H1 (cell line): ENCODE measurements around the gene ABHD16B. TPM values are rescaled to one million over a fixed set of nuclear protein-coding genes. Genes with fewer than 3 reads are reported as not detected.

ENCODE experiments used
- CHD7 ChIP-seq: fragments of 300-600 bp; sonication (generic); IDR thresholded peaks from 2 replicates; pipeline ENCODE4 v1.7.1; 2012; ENCODE audit warnings: low read length, moderate library complexity, mild to moderate bottlenecking, inconsistent platforms; ENCODE audit not compliant: insufficient replicate concordance
- CREB1 ChIP-seq: IDR thresholded peaks from 2 replicates; pipeline ENCODE4 v1.6.1; 2012; ENCODE audit warnings: inconsistent platforms
- CTCF ChIP-seq, 3 experiments: IDR thresholded peaks; 1 replicate in 2 of 3; 2 replicates in 1 of 3; pipeline versions ENCODE4 v1.5.1 to v1.6.1; 2011; ENCODE audit warnings: low read length in 3 of 3, mild to moderate bottlenecking in 3 of 3, inconsistent platforms in 2 of 3, low read depth in 1 of 3, moderate library complexity in 1 of 3; ENCODE audit not compliant: insufficient read depth in 1 of 3; ENCODE audit errors: control extremely low read depth in 1 of 3
- RFX5 ChIP-seq: IDR thresholded peaks from 2 replicates; pipeline ENCODE4 v1.6.1; 2011; ENCODE audit warnings: low read depth, low read length, improper control_type of control experiment, borderline replicate concordance
- USF2 ChIP-seq: IDR thresholded peaks from 2 replicates; pipeline ENCODE4 v1.6.1; 2011; ENCODE audit warnings: low read length, improper control_type of control experiment
- polyA plus RNA-seq, 7 experiments: library from polyadenylated mRNA; depleted of rRNA in 3 of 7; stranded (reverse) in 5 of 7; unstranded in 2 of 7; fragments of >200 nt in 5 of 7; fragments of 200-250 nt in 2 of 7; gene quantifications; 1 replicate in 5 of 7; 2 replicates in 1 of 7; 4 replicates in 1 of 7; pipeline versions ENCODE4 v1.2.1 to v1.2.3, GENCODE V29; 2011 to 2013; ENCODE audit warnings: missing spikeins in 2 of 7, mixed read lengths in 2 of 7
- total RNA-seq: library from RNA; stranded (reverse); fragmentation: NEBNext Ultra II Directional; extraction: Animal tissue kit (Norgen Biotek cat#: 25700); gene quantifications from 2 replicates; pipeline ENCODE4 v1.2.1, GENCODE V29; 2021

Gene ABHD16B
- total and polyA plus RNA-seq, 2 of the 8 experiments (the other 6 are each of a cell fraction or from before 2014, with no cell fraction given): not detected

GRCh38 chr20:63873477-63873971, 12.2 kb downstream of the ABHD16B start (continued):
- TF ChIP-seq CHD7: no peak
- TF ChIP-seq USF2: no peak
- TF ChIP-seq RFX5: no peak
- no peak for TF ChIP-seq CREB1
- no peak for TF ChIP-seq CTCF (IDR thresholded peaks at IDR 0.05; ENCODE audit: control extremely low read depth in 1 of 3, insufficient read depth in 1 of 3, low read depth in 1 of 3, low read length in 3 of 3)
- TF ChIP-seq, all 59 proteins: peak for 0
